Neutrophil (primary cell): Measurements from ENCODE around the gene ANKRD29.

Experiments used
- H3K27ac ChIP-seq: fragments of 200-600 bp; sonication (generic); 2 replicates; pipeline ENCODE4 v1.5.1; 2016; ENCODE audit warnings: mild to moderate bottlenecking, moderate library complexity
- H3K27me3 ChIP-seq: fragments of 200-600 bp; sonication (generic); 2 replicates; pipeline ENCODE4 v1.6.0; 2016; ENCODE audit warnings: mild to moderate bottlenecking
- H3K36me3 ChIP-seq: fragments of 200-600 bp; sonication (generic); 2 replicates; pipeline ENCODE4 v1.5.1; 2017
- H3K4me1 ChIP-seq, 2 experiments: fragments of 200-600 bp in 1 of 2; sonication (generic) in 1 of 2; 1 replicate in 1 of 2; 2 replicates in 1 of 2; pipeline versions ENCODE4 v1.5.1 to v1.6.1; 2013 to 2016; ENCODE audit warnings: low read depth in 1 of 2, low read length in 1 of 2, mild to moderate bottlenecking in 1 of 2, moderate library complexity in 1 of 2; ENCODE audit not compliant: control insufficient read depth in 1 of 2, insufficient read depth in 1 of 2
- H3K4me3 ChIP-seq, 2 experiments: fragments of 200-600 bp in 1 of 2; sonication (generic) in 1 of 2; 1 replicate in 1 of 2; 2 replicates in 1 of 2; pipeline ENCODE4 v1.5.1; 2013 to 2016; ENCODE audit warnings: low read depth in 1 of 2, low read length in 1 of 2, mild to moderate bottlenecking in 1 of 2, moderate library complexity in 1 of 2
- H3K9me3 ChIP-seq: fragments of 200-600 bp; sonication (generic); 2 replicates; pipeline ENCODE4 v1.5.1; 2016
- CTCF ChIP-seq: fragments of 200-600 bp; sonication (generic); IDR thresholded peaks from 2 replicates; pipeline ENCODE4 v1.5.1; 2016; ENCODE audit warnings: antibody characterized with exemption

The ANKRD29 gene

GRCh38 chr18:23575309-23575651, 87.4 kb downstream of the ANKRD29 start:
- Histone ChIP-seq H3K36me3 (peaks cover 17% of the 10 kb centered on the region), H3K4me3 (no peak overlapping the region), H3K4me1 (peaks cover 13 to 15% of the 10 kb centered on the region in 2 experiments), H3K27ac (no peak overlapping the region), H3K27me3 (no peaks in the 10 kb centered on the region), H3K9me3 (no peaks in the 10 kb centered on the region)
- TF ChIP-seq CTCF, result no peak

GRCh38 chr18:23574611-23575308, 88.0 kb downstream of the ANKRD29 start:
- no peaks in the 10 kb centered on the region for H3K27me3 ChIP-seq
- peak overlapping the region; percentile 69 for H3K27ac ChIP-seq
- H3K4me3 ChIP-seq, result no peak overlapping the region
- H3K4me1 ChIP-seq, result peaks cover 13 to 15% of the 10 kb centered on the region in 2 experiments
- peaks cover 17% of the 10 kb centered on the region for H3K36me3 ChIP-seq
- TF ChIP-seq CTCF, result no peak
- no peaks in the 10 kb centered on the region for H3K9me3 ChIP-seq

GRCh38 chr18:23573626-23574431, 88.9 kb downstream of the ANKRD29 start:
- Histone ChIP-seq H3K4me1 (peaks cover 13 to 15% of the 10 kb centered on the region in 2 experiments), H3K36me3 (peaks cover 26% of the 10 kb centered on the region), H3K27me3 (no peaks in the 10 kb centered on the region), H3K9me3 (no peaks in the 10 kb centered on the region), H3K4me3 (no peak overlapping the region), H3K27ac (peak overlapping the region; percentile 69)
- TF ChIP-seq CTCF, result no peak

- peak overlapping the region; percentile 69 for H3K27ac ChIP-seq
- H3K4me3 ChIP-seq, result no peak overlapping the region
- no peaks in the 10 kb centered on the region for H3K9me3 ChIP-seq
- H3K4me1 ChIP-seq, result peaks cover 13 to 15% of the 10 kb centered on the region in 2 experiments
- no peak for TF ChIP-seq CTCF
- H3K36me3 ChIP-seq, result peaks cover 34% of the 10 kb centered on the region
- H3K27me3 ChIP-seq, result no peaks in the 10 kb centered on the region
Observed at GRCh38 chr18:23573020-23573419, 89.7 kb downstream of the ANKRD29 start.

GRCh38 chr18:23572570-23572969, 90.1 kb downstream of the ANKRD29 start:
- Histone ChIP-seq H3K27me3 (no peaks in the 10 kb centered on the region), H3K36me3 (peaks cover 38% of the 10 kb centered on the region), H3K27ac (no peak overlapping the region), H3K4me1 (peaks cover 13 to 15% of the 10 kb centered on the region in 2 experiments), H3K9me3 (no peaks in the 10 kb centered on the region), H3K4me3 (no peak overlapping the region)
- TF ChIP-seq CTCF, result no peak
